RPMI7951 (cell line): ENCODE data around the gene XPA. TPM values are rescaled to one million over a fixed set of nuclear protein-coding genes. Genes with fewer than 3 reads are reported as not detected.
A peak's percentile ranks its signal among the peaks of the same experiment; 100 is the strongest.
"Not testable (repeated sequence)": the region's sequence is repeated elsewhere in the genome, so short reads cannot be mapped to it uniquely, and the experiment has no call there.

ENCODE experiments used
- DNase-seq: peaks from one replicate; pipeline ENCODE4 v3.0.0-alpha.2; 2012; ENCODE audit warnings: low read depth
- total RNA-seq: library from RNA; depleted of rRNA; stranded (reverse); fragments of >200 nt; shearing (Covaris generic); gene quantifications from 2 replicates; pipeline ENCODE4 v1.2.3, GENCODE V29; 2014; rRNA removed

The XPA gene
- 9.5 and 10.5 TPM in 2 replicates for total RNA-seq

DNA sequence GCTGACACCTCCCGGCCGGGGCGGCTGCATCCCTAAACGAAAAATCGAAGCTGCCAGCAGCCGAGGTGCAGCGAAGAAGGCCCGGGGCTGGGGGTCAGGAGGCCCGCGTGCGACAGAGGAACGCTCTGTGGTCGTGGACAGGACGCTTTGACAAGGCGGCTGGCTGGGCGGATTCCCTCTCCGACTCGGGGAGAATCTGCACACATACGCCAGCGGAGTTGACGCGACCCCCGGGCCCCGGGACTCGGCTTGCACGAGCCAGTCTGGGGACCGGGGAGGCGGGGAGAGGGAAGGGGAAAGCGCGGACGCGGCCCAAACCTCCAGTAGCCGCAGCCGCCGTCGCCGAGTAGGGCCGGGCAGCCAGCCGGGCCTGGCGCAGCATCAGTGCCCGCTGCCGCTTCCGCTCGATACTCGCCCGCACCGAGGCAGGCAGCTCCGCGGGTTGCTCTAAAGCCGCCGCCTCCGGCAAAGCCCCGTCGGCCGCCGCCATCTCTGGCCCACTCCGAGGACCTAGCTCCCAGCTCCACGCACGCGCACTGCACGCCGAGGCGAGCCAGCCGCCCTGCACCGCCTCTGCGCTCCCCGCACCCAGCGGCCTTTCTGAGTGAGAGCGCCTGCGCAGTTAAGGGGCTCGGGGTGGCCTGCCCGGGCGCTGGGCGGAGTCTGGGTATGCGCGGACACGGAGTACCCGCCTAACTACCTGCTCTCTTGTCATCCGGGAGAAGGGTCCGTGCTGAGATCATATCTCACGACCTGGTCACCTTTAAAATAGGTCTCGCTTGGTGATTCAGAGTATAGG is at the start of gene XPA:
Gene XPA, minus strand, starts transcription at position 538 of the 799 bp plus-strand sequence. Its CDS starts 48 bp downstream, at position 490.
- DNase-seq, result peak; percentile 93

DNA sequence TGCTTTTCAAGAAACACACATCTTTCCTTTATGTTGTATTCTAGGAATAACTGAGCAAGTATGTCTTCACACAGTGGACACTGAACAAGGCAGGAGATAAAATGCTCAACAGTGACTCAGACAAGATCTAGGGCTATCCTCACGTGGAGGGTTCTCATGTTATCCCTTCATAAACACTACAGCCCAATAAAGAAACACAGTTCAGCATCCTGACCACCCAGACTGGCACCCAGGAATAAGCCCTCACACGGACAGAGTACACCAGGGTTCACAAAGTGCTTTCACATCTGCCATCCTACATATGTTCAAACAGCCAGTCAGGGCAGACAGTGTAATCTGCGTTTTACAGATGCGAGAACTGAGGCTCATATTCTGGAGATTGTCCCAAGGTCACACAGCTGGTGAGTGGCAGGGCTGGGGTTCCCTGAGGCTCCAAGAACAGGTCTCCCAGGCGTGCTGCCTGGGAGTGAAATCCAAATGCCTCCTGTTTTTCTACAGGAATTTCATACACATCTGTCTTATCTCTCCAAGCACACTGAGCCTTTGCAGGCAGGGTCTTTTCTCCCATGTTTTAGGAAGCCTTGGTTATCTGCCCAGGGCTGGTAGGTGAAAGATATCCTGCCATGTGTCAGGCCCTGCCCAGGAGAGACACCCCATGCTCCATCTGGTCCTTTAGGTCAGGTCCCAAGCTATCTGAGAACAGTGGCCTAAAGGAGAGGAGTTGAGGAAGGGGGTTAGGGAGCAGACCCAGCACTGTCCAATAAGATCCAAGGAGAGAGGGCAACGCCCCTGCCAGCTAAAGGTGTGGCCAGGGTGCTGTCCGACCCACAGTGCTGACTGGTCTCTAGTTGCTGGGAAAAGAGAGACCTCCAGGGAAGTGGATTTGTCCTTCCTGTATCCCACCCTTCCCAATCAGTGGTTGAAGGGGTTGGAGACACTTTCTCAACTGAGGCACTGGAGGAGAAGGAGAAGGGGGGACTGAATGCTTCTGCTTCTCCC is 47.9 kb upstream of the XPA start:
- no peak for DNase-seq

DNA sequence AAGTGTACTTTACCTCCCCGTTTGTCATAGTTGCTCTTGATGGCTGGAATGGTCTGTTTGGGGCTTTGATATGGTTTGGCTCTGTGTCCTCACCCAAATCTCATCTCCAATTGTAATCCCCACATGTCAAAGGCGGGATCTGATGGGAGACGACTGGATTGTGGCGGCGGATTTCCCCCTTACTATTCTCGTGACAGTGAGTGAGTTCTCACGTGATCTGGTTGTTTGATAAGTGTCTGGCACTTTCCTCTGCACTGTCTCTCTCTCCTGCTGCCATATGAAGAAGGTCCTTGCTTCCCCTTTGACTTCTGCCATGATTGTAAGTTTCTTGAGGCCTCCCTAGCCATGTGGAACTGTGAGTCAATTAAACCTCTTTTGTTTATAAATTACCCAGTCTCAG is 46.9 kb upstream of the XPA start:
- not testable (repeated sequence) for DNase-seq

DNA sequence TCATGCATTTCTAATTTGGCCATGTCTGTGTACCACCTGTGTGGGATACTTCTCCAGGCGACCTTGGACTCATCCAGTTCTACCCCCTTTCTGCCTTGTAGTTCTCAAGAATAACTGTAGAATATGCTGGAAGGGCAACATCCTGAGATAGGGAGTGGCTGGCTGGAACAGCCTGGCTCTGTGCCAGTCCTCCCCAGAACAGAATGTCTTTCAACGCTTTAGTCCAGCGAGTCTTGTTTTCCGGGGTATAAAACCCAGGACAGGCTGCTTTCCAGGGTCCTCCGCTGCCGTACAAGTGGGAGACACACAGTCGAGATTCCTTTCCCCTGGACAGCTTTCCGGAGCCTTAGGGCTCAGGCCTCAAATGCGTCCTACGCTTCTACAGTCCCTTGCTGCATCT is 45.4 kb upstream of the XPA start:
- no peak for DNase-seq

DNA sequence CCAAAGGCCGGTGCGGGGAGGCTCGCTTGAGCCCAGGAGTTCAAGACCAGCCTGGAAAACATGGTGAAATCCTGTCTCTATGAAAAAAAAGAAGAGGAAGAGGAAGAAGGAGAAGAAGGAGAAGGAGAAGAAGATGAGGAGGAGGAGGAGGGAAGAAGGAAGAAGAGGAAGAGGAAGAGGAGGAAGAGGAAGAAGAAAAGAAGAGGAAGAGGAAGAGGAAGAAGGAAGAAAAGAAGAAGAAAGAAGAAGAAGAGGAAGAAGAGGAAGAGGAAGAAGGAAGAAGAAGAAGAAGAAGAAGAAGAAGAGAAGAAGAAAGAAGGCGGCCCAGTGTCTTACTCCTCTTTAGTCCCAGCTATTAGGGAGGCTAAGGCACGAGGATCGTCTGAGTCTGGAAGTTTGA is 44.8 kb upstream of the XPA start:
- no peak for DNase-seq

DNA sequence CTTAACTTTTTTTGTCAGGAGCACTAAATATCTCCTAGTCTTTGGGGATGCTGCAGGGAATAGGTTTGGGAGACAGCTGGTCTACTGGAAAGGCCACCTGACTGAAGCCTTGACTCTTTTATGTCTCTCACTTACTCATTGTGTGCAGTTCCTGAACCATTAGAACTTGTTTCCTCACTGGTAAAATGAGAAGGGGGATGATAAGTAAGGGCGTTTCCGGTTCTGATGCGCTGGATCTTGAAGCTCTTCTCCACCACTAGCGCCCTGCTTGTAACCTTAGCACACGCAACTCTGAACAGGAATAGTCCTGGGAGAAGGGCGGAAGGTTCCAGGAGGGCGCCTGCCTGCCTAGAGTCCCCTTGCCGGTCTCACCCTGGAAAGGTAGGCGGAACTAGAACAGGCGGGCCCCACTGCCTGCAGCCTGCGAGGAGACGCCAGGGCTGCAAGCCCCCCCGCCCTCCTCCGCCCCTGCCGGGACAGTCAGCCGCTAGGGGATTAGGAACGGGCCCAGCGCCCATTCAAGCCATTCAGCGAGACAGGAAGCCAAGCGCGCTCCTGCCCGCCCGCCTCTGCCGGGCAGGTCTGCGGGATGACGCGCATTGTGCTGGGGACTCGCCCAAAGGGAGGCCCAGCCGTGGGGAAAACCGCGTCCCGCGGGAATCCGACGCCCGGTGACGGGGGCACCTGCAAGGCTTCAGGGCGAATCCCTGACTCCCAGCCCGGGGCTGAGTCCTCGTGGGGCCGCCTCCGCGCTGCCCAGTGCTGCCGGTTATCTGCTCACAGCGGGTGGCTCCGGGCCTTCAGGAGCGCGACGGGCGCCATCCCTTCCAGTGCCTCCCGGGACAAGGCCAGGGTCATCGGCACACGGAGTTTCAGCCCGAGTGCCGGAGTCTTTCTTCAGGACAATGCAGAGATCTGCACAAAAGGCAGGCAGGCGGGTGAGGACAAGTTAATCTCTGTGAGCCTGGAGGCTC is 44.0 kb upstream of the XPA start:
- DNase-seq, result peak; percentile 61

DNA sequence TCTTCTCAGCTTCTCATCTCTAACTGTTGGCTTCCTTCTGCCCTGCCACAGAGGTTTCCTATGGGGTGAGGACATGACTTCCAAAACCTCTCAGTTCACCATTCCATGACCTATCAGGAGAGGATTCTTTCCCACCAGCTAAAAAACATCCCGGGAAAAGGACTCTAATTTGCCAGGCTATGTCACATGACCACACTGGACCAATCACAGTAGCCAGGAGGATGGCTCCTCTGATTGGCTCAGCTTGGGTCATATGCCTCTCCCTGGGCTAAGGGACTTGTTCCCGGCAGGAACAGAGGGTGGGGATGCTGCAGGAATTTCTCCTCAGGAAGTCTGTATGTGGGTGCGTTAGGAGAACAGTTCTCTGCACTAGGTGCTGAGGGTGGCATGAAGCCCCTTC is 40.3 kb upstream of the XPA start:
- peak; percentile 60 for DNase-seq

DNA sequence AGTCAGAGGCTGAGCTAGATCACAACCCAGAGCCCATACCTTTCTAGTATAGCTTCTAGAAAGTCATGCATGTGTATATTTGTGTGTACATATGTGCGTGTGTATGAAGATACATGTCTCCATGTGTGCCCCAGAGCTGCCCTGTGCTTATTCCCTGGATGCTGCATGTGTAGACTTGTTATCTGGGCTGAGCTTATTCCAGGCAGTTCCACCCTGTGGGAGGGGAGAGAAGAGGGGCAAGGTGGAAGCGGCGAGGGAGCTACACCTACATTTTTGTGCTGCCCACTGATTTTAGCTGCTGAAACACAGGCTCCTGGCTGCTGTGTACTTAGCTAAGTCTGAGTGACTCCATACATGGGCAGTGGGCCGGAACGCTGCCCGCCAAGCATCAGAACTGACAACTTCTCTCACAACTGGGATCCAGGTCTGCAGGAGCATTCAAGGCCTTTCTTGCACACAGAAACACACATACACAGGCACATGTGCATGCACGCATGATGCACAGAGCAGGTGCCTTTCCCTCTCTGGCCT is 38.0 kb upstream of the XPA start:
- no peak for DNase-seq

DNA sequence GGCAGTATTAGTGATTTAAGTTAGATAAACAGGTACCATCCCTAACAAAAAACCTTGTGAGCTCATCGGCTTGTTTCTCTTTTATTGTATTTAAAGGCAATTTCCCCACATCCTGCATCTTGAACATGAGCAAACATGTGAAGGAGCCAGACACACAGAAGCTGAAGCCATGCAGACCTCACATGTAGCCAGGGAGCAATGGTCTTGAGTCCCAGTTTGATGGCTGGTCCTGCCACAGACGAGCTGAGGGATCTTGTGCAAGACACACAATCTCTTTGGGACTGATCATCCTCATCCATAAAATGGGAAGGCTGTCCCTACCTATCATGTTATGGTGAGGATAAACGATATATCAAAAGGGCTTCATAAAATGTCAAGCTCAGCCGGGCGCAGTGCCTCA is 29.6 kb upstream of the XPA start:
- no peak for DNase-seq

DNA sequence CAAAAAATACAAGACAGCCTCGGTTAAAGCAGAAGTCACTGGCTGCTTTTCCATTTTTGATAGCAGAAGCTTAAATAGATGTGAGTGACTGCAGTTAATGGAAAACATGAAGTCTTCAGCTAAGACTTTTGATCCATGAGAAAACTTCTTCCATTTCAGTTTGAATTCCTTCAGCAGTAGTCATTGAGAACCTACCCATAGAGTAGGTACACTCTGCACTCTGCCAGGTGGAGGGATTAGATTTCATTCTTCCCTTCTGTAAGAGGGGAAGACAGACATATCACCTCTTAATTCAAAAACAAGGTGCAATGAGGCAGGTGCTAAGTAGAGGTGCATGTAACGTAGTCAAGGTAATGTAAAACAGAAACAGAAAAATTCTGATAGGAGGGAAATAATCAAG is 26.7 kb upstream of the XPA start:
- DNase-seq, result no peak

DNA sequence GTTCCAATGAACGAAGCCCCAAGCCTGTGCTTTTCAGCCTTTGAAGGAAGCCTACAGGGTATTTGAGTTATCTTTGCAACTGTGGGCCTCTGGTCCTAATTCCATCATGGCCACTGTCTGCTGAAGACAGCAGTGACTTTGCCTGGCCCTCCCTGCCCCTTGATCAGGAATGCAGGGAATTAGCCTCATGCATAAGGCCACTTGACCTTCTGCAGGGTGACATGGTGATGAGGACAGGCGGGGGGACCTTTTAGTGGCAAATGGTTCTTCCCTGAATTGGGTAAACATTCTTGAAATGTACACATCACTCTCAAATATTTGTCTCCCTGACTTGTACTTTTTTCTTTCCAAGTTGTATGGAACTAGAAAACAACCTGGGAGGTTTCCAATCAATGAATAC is 25.2 kb upstream of the XPA start:
- no peak for DNase-seq

DNA sequence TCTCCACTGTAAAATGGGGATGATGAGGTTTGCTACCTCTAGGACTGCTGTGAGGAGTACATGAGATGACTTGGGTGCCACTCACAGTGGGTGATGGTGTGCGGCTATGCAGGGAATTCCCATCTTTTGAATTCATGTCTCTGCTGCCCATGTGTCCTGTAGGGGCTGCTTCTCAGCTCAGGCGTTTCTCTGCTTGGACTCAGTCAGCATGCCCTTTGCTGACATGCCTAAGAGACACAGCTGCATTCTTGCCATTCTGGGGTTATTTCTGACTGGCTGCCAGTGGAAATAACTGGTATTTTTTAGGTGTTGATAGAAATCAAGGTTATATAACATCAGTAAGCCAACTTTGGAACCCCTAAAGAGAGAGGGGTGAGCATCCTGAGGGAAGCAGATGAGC is 24.3 kb upstream of the XPA start:
- no peak for DNase-seq

DNA sequence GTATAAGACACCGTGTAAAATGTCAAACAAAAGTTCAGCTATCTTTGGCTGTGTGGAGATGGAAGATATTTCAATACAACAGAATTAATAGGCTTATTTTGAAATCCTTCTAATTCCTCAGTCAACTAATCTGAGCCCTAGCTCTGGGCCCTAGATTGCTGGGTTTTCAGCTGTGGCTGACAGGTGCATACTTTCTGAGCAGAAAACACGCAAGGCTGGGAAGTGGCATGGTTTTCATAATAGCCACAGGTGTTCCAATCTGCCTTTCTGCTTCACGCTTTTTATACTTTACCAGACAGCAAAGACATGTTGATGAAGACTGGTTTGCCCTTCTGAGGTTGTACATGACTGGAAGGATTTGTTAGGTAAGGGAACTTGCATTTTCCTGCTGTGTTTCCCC is 20.7 kb upstream of the XPA start:
- DNase-seq, result no peak

DNA sequence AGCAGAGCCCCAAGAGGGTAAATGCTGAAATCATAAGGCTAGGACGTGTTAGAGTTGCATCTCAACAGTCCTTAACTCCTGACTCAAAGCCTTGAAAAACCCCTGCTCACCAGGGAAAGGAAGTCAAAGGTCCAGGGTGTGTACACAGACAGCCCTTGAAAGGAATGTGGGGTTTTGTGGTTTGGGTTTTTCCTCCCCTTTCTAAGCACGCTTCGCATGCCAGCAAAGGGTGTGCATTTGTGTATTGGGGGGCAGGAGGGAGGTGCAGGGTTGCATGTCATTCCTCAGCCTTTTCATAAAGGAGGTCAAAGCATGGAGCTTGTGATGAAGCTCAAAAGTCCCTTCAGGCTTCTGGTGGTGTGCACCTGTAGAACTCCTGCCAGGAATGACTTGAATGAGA is 17.3 kb upstream of the XPA start:
- DNase-seq, result peak; percentile 77

DNA sequence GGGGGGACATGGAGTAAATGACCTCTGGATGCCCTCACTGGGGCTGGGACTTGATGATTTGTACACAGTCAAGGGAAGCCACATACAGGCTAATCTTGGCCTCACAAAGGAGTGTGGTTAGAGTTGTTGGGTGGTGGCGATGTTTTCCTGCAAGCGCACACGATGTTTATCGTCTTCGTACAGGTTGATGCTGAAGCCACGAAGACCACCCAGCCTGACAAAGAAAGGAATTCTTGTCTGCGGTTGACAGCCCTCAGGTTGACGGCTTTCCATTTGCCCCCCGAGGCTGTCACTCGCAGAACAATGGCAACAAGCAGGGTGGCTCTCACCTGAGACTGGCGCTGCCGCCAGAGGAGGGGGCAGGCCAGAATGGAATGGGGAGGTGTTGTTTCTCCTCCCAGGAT is 14.1 kb upstream of the XPA start:
- no peak for DNase-seq

DNA sequence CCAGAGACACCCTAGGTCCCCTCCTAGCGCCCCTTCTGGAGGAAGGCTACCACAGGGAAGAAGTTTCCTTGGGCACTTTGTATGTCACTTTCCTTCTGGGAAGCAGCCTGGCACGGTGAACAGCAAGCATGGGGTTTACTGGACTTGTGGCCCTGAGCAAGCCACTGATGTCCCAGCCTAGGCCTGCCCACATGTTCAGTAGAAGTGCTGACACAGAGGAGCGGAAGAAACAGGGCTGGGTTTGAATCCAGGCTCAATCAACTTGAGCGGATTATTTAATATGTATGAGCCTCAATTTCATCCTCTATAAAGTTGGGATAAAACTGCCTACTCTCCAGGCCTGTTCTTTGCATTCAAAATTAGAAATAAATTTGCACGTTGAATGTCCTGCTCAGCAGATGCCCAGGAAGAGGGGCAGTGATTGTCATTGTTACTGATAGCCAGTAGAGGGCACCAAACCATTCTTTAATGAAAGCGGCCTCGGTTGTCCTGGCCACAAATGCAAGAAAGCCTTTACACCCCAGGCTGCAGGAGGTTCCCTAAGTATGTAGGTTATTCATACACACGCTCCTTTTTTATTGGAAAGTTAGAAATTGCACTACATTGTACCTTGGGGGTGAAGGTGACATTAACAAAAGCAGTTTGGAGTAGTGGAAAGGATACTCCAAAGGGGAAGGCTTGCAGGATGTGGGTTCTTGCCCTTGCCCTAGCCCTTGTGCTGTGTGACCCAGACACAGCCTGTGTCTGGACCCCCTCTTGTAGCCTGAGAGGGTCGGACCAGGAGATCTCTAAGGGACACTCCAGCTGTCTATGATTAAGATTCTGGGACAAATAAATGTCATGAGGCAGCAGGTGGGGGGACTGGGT is 13.4 kb upstream of the XPA start:
- peak; percentile 63 for DNase-seq

DNA sequence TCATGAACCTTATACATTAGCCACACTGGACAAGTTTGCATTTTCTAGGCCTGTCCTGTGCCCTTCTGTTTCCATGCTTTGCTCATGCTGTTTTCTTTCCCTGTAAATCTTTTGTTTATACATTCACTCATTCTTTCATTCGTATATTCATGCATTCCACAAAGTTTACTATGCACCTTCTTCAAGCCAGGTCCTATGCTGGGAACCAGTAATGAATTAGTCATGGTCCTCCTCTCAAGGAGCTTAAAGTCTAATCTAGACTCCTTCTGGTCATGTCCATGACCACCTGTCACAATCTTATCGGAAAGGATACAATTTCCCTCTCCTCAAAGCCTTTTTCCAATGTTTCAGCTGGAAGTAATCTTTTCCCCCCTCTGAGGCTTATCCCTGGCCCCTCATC is 9.1 kb upstream of the XPA start:
- DNase-seq, result no peak

DNA sequence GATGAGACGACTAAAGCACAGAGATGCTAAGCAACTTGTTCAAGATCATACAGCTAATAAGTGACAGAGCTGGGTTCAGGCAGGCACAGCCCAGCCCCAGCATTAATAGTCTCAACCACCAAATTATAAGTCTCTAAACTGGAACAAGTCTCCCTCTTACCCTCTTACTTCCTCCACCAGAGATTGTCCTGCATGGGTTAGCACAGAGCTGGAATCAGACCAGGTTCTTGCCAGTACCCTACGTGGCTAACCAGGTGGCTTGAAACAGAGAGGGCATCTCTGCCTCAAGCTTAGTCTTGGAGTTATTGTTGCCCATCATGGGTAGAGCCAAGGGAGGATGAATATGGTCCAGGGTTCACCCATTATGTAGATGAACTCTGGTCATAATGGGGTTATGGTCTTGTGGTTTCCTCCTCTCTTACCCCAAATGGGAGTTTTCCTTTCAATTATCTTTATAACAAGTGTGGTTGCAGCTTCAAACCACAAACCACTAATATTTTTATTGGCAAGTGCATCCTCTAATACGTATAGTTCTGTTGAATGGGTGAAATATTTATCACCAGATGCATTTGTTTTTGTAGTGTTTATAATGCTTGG is 8.3 kb upstream of the XPA start:
- DNase-seq, result no peak

DNA sequence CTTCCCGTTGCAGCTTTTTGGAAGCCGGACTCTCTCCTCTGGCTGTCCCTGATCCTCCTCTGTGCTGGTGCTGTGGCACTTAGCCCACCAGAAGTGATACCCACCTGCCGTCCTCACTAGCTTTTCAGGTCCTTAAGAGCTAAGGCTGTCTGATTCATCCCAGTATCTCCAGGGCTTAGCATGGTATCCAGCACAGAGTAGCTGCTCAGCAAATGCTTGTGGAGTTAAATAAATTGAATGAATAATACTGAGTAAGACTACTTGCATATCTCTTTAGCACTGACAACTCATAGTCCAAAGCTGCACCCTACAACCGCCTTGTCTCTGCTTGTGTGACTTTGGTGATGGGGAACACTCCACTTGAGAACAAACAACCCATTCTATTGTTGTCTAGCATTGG is 7.7 kb upstream of the XPA start:
- no peak for DNase-seq

DNA sequence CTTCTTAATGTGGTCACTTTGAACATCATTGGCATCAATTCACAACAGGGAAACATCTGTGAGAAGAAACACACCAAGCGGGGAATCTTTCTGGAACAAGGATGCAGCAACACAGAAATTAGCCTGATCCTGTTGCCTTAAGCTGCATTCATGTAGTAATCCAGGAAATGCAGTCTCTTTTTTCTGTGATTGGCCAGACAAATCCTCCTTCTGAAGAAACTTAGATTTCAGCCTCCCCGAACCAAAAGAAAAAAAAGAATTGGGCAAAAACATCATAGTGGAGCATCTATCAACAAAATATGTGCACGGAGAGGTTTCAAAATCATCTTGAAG is 7.2 kb upstream of the XPA start:
- DNase-seq, result no peak
